K562 (cell line): ENCODE data around the gene USP13.

Experiments used
- CSDE1 ChIP-seq, 2 experiments: fragments of 450-650 bp; IDR thresholded peaks; 2 replicates each; pipeline ENCODE4 v1.6.1; 2016; ENCODE audit warnings: mild to moderate bottlenecking in 1 of 2
- CTCF ChIP-seq, 3 experiments: IDR thresholded peaks in 2 of 3; conservative IDR thresholded peaks in 1 of 3; 2 replicates each; pipeline ENCODE4 v1.5.1; 2011 to 2012; ENCODE audit warnings: low read length in 3 of 3, mild to moderate bottlenecking in 3 of 3, control low read depth in 2 of 3, improper control_type of control experiment in 1 of 3, inconsistent platforms in 1 of 3, low read depth in 1 of 3, mixed read lengths in 1 of 3, moderate library complexity in 1 of 3; ENCODE audit not compliant: insufficient read depth in 2 of 3
- EZH2 ChIP-seq: IDR thresholded peaks from 2 replicates; pipeline ENCODE4 v1.6.1; 2012; ENCODE audit warnings: low read depth, mild to moderate bottlenecking, inconsistent platforms, low read length, borderline replicate concordance
- FOXJ3 ChIP-seq: sonication (generic); formaldehyde crosslinking; IDR thresholded peaks from 2 replicates; pipeline ENCODE4 v1.4.0; 2020; ENCODE audit warnings: mild to moderate bottlenecking, missing genetic modification reagents
- FOXK2 ChIP-seq, 2 experiments: fragments of 450-650 bp; IDR thresholded peaks in 1 of 2; conservative IDR thresholded peaks in 1 of 2; 2 replicates each; pipeline ENCODE4 v1.6.1; 2016; ENCODE audit warnings: low read depth in 2 of 2, mild to moderate bottlenecking in 1 of 2
- REST ChIP-seq, 2 experiments: fragments of 450-650 bp; formaldehyde crosslinking in 1 of 2; IDR thresholded peaks; 2 replicates each; pipeline versions ENCODE4 v1.4.0 to v1.6.1; 2014 to 2020; ENCODE audit warnings: mild to moderate bottlenecking in 2 of 2, borderline replicate concordance in 1 of 2, low read depth in 1 of 2
- RFX5 ChIP-seq: IDR thresholded peaks from 2 replicates; pipeline ENCODE4 v1.6.1; 2011; ENCODE audit warnings: low read depth, mild to moderate bottlenecking, improper control_type of control experiment, low read length
- SMC3 ChIP-seq: conservative IDR thresholded peaks from 2 replicates; pipeline ENCODE4 v1.6.1; 2011; ENCODE audit warnings: low read depth, low read length, improper control_type of control experiment; ENCODE audit not compliant: insufficient read depth
- SNIP1 ChIP-seq: fragments of 450-650 bp; IDR thresholded peaks from 2 replicates; pipeline ENCODE4 v1.7.1; 2017; ENCODE audit warnings: low read depth, mild to moderate bottlenecking
- TAF1 ChIP-seq: IDR thresholded peaks from 2 replicates; pipeline ENCODE4 v1.6.1; 2011; ENCODE audit warnings: mild to moderate bottlenecking, low read length, moderate library complexity; ENCODE audit not compliant: insufficient read depth, control insufficient read depth, severe bottlenecking; ENCODE audit errors: extremely low read depth
- ZNF76 ChIP-seq: fragments of 250-450 bp; sonication (Bioruptor Pico); IDR thresholded peaks from 2 replicates; pipeline ENCODE4 v1.4.0; 2020; ENCODE audit warnings: mild to moderate bottlenecking, moderate library complexity, borderline replicate concordance

GRCh38 chr3:179734497-179735281 is 81.8 kb downstream of the USP13 start:
- TF ChIP-seq EZH2 (no peak), SNIP1 (no peak), RFX5 (no peak), CTCF (IDR thresholded peaks at IDR 0.05 in 2 of 3, conservative IDR thresholded peaks at IDR 0.05 in 1 of 3; ENCODE audit: insufficient read depth in 2 of 3, low read depth in 1 of 3, low read length in 3 of 3) (no peak), TAF1 (no peak), FOXJ3 (CRISPR knock-in tag) (no peak), CSDE1 (IDR thresholded peaks at IDR 0.05) (no peak), ZNF76 (no peak), REST (IDR thresholded peaks at IDR 0.05; ENCODE audit: borderline replicate concordance) (no peak), REST (CRISPR knock-in tag; IDR thresholded peaks at IDR 0.05; ENCODE audit: low read depth) (no peak), FOXK2 (conservative IDR thresholded peaks at IDR 0.05 in 1 of 2, IDR thresholded peaks at IDR 0.05 in 1 of 2; ENCODE audit: low read depth in 2 of 2) (no peak), SMC3 (no peak)
